Heart right ventricle (tissue), 16 donors: ENCODE measurements around the gene CAD. TPM values are rescaled to one million over a fixed set of nuclear protein-coding genes. Genes with fewer than 3 reads are reported as not detected.
A peak's percentile ranks its signal among the peaks of the same experiment; 100 is the strongest.

Experiments used
- ATAC-seq, 8 donors: fragments of 200-7000 bp; cut with Tn5 transposase; one replicate each; pipeline ENCODE4 v1.9.1; 2020; ENCODE audit warnings: mild to moderate bottlenecking in 8 of 8, moderate library complexity in 8 of 8, moderate number of reproducible peaks in 1 of 8
- DNase-seq, 2 donors: peaks; one replicate each; pipeline ENCODE4 v3.0.0-alpha.2; 2020
- H3K27ac ChIP-seq, 10 donors: fragments of 200-600 bp; sonication (generic) in 2 of 10; one replicate each; pipeline versions ENCODE4 v1.5.0 to v1.8.0; 2020 to 2022; ENCODE audit warnings: mild to moderate bottlenecking in 3 of 10
- H3K27me3 ChIP-seq, 7 donors: fragments of 200-600 bp; one replicate each; pipeline ENCODE4 v1.8.0; 2021 to 2022; ENCODE audit warnings: mild to moderate bottlenecking in 2 of 7
- H3K36me3 ChIP-seq, 9 donors: fragments of 200-600 bp; sonication (generic) in 1 of 9; one replicate each; pipeline versions ENCODE4 v1.5.0 to v1.8.0; 2020 to 2022; ENCODE audit warnings: mild to moderate bottlenecking in 2 of 9
- H3K4me1 ChIP-seq, 9 donors: fragments of 200-600 bp; sonication (generic) in 1 of 9; one replicate each; pipeline versions ENCODE4 v1.5.0 to v1.8.0; 2020 to 2022; ENCODE audit warnings: mild to moderate bottlenecking in 4 of 9
- H3K4me3 ChIP-seq, 10 donors: fragments of 200-600 bp; sonication (generic) in 2 of 10; one replicate each; pipeline versions ENCODE4 v1.5.0 to v1.8.0; 2020 to 2022; ENCODE audit warnings: mild to moderate bottlenecking in 7 of 10, moderate library complexity in 2 of 10
- H3K9me3 ChIP-seq, 11 donors: fragments of 200-600 bp in 10 of 11; sonication (generic) in 2 of 11; one replicate each; pipeline versions ENCODE4 v1.5.0 to v1.8.0; 2013 to 2022; ENCODE audit warnings: mild to moderate bottlenecking in 2 of 11, control low read depth in 1 of 11, moderate library complexity in 1 of 11
- CTCF ChIP-seq, 9 donors: fragments of 200-600 bp; sonication (generic) in 2 of 9; IDR thresholded peaks; one replicate each; pipeline versions ENCODE4 v1.5.0 to v1.8.0; 2021 to 2022; ENCODE audit warnings: antibody characterized with exemption in 9 of 9, mild to moderate bottlenecking in 5 of 9, moderate library complexity in 1 of 9
- WGBS, 2 donors: extraction: QIAGEN DNeasy Blood & Tissue Kit; methylation state at CpG; one replicate each; pipeline ENCODE4 v1.1.7; 2013; ENCODE audit warnings: inconsistent platforms in 1 of 2; 5-methylcytosine and 5-hydroxymethylcytosine counted together
- intact Hi-C, 10 donors: fragments of 100-400 bp; cut with DNase I; formaldehyde crosslinking; loops; one replicate each; pipeline versions ENCODE4 v1.11.1 to v1.14.2; 2022
- polyA plus RNA-seq, 2 donors: library from polyadenylated mRNA; stranded (reverse); fragments of 200-250 nt; gene quantifications; one replicate each; pipeline ENCODE4 v1.2.3, GENCODE V29; 2013
- total RNA-seq, 10 donors: library from RNA; stranded (reverse); fragmentation: NEBNext Ultra II Directional in 3 of 10; extraction: Animal tissue kit (Norgen Biotek cat#: 25700) in 3 of 10; gene quantifications; one replicate each; pipeline versions ENCODE4 v1.2.1 to v1.2.4, GENCODE V29; 2021 to 2023
- donor health status: Arrhythmogenic right ventricular cardiomyopathy.
- donor health status: ischemic (EF 13 %, LVEDD 7.1; RV severe dilation, severe dysfunction).
- donor health status: healthy with polysubstance abuse.
- donor health status: DM: no; HTN: yes; CAD: no.
- donor health status: DM: no; HTN: no; CAD: no.
- donor health status: ischemic (EF 25% LVEDD 6.9; RV normal size, moderate dysfunction).
- donor health status: ischemic (EF 25% LVEDD 5.7; RV mildly dilated, moderate dysfunction).
- donor health status: healthy.
- donor health status: DM: yes; HTN: yes; CAD: no.
- donor health status: Ischemic cardiomyopathy.
- donor health status: ischemic (EF 35%, LVEDD 5.7; RV mildly dilated, moderate dysfunction).
- donor health status: nonischemic (EF 11% LVEDD 7.7; RV severe dilation, severe dysfunction).
- donor health status: DM: yes; HTN: yes; CAD: no.
- donor health status: PGD.
- donor health status: ischemic (EF 29% LVEDD 5.4; RV normal size, mild dysfunction).
- donor health status: nonischemic (EF 23%, LVEDD 6.1; RV moderate dilation, normal function).

Gene CAD
- total and polyA plus RNA-seq, 12 donors, result 6.1 to 10.6 (median 7.6) TPM

DNA sequence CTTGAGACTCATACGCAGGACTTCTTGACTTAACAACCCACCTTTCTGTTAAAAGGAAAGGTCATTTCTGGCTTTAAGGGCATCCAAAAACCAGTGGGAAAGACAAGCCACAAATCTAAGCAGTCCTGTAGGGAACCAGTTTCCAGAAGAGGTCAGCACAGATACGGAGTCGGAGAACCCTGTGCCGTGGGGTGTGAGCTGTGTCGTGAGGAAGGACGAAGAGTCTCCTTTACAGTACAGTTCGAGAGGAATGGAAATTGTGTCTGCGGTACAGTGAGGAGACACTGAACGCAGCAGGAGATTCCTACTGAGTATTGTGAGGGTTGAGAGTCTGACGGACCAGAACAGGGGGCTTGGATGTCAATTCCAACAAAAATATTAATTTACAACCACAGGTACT is 27.9 kb downstream of the CAD start:
- H3K9me3 ChIP-seq, result no peaks in the 10 kb centered on the region
- no peak for DNase-seq
- H3K27me3 ChIP-seq, result peaks cover 0 to 9% (median 0%) of the 10 kb centered on the region in 7 donors
- peaks cover 0 to 46% (median 19%) of the 10 kb centered on the region in 9 donors for H3K36me3 ChIP-seq
- peaks cover 0 to 38% (median 14%) of the 10 kb centered on the region in 9 donors for H3K4me1 ChIP-seq
- ATAC-seq, result peak in 3 of 8 donors; percentile 38 to 46 (median 38)
- no peak overlapping the region for H3K27ac ChIP-seq
- intact Hi-C loops, result loop anchor here in 3 of 10 donors (2.0 to 5.0 kb wide), 3 partner anchors 36 to 52 kb away; partner anchors contain the start of gene TRIM54 (in 1 of the 3)
- TF ChIP-seq CTCF (IDR thresholded peaks at IDR 0.05), result no peak
- 65 to 72% methylated on average over 10 of the region's 10 CpGs for whole genome bisulfite sequencing, 2 donors
- H3K4me3 ChIP-seq, result no peak overlapping the region

DNA sequence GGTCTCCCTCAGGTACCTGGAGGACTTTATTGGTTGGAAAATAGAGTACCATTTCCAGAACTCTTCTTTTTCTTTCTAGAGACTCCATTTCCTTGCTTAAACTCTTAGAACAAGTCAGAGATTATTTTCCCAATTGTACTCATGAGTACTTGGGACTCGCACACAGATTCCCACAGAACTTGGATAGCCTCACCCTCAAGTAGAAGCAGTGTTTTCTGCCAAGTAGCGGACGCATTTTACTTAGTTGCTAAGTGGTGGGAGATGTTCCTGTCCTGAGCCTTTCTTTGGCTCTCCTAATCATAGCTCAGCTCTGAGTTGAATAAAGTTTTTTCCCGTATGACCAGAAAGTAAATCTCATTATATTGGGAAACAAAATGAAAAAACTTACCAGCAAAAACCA is 28.5 kb downstream of the CAD start:
- Histone ChIP-seq H3K4me3 (no peak overlapping the region), H3K9me3 (no peaks in the 10 kb centered on the region), H3K27me3 (peaks cover 0 to 14% (median 3%) of the 10 kb centered on the region in 7 donors), H3K27ac (no peak overlapping the region), H3K36me3 (peaks cover 0 to 41% (median 14%) of the 10 kb centered on the region in 9 donors), H3K4me1 (peaks cover 0 to 42% (median 17%) of the 10 kb centered on the region in 9 donors)
- ATAC-seq, result no peak
- no peak for DNase-seq
- WGBS, 2 donors, result 63 to 77% methylated on average over 4 of the region's 4 CpGs
- TF ChIP-seq CTCF (IDR thresholded peaks at IDR 0.05), result no peak
- intact Hi-C loops, result loop anchor here in 3 of 10 donors (2.0 to 5.0 kb wide), 3 partner anchors 35 to 52 kb away; partner anchors contain the start of gene TRIM54 (in 1 of the 3)

DNA sequence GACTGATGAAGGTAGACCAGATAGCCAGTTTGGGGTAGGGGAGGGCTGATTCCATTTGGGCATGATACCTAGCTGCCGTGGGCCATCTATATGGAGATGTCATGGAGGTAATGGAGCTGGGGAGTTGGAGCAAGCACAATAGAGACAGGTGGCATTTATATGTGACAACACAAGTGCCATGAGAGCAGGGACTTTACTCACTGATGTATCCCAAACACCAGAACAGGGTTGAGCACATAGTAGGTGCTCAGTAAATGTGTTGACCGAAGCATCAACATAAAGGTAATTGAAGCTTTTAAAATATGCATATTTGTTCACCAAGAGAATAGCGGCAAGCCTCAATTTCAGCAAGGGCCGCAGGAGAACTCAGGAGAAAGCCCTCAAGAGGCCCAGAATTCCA is 30.7 kb downstream of the CAD start:
- Histone ChIP-seq H3K9me3 (no peaks in the 10 kb centered on the region), H3K4me3 (no peak overlapping the region), H3K4me1 (peaks cover 0 to 34% (median 17%) of the 10 kb centered on the region in 9 donors), H3K36me3 (peaks cover 0 to 18% (median 0%) of the 10 kb centered on the region in 9 donors), H3K27me3 (peaks cover 0 to 27% (median 12%) of the 10 kb centered on the region in 7 donors), H3K27ac (no peak overlapping the region)
- ATAC-seq (no peak), DNase-seq (no peak)
- 70 to 86% methylated on average over 4 of the region's 4 CpGs for WGBS, 2 donors
- intact Hi-C loops, result loop anchor here in 2 of 10 donors (5.0 kb wide), 2 partner anchors 34 to 49 kb away; partner anchors contain the start of gene TRIM54 (in 1 of the 2)
- TF ChIP-seq CTCF (IDR thresholded peaks at IDR 0.05), result no peak

- no peak for DNase-seq
- Histone ChIP-seq H3K4me3 (no peak overlapping the region), H3K4me1 (peaks cover 0 to 20% (median 8%) of the 10 kb centered on the region in 9 donors), H3K36me3 (peaks cover 0 to 4% (median 0%) of the 10 kb centered on the region in 9 donors), H3K27ac (no peak overlapping the region), H3K27me3 (peaks cover 0 to 40% (median 20%) of the 10 kb centered on the region in 7 donors), H3K9me3 (no peaks in the 10 kb centered on the region)
- ATAC-seq, result no peak
- 47 to 60% methylated on average over 12 of the region's 12 CpGs for WGBS, 2 donors
- TF ChIP-seq CTCF (IDR thresholded peaks at IDR 0.05), result no peak
- intact Hi-C loops, result loop anchor here in 2 of 10 donors (5.0 kb wide), 2 partner anchors 33 to 48 kb away; partner anchors contain the start of gene TRIM54 (in 1 of the 2)
Observed at GRCh38 chr2:27249159-27249890, 32.2 kb downstream of the CAD start.
